HL-60 (cell line): ENCODE results near the gene RANBP3.
"Not testable (repeated sequence)": the region's sequence is repeated elsewhere in the genome, so short reads cannot be mapped to it uniquely, and the experiment has no call there.

ENCODE experiments used
- DNase-seq, 2 experiments: peaks; one replicate each; pipeline ENCODE4 v3.0.0-alpha.2; 2010 to 2020; ENCODE audit warnings: low read depth in 1 of 2, low spot score in 1 of 2
- H3K27ac ChIP-seq: fragments of 250-450 bp; sonication (Bioruptor Pico); replicated peaks from 2 replicates; pipeline ENCODE4 v1.5.1; 2020; ENCODE audit warnings: mild to moderate bottlenecking, moderate library complexity
- H3K27me3 ChIP-seq: fragments of 250-450 bp; sonication (Bioruptor Pico); 2 replicates; pipeline ENCODE4 v1.5.1; 2021; ENCODE audit warnings: mild to moderate bottlenecking, moderate library complexity; ENCODE audit not compliant: insufficient read depth, poor library complexity, severe bottlenecking
- H3K4me3 ChIP-seq: replicated peaks from 2 replicates; pipeline ENCODE4 v1.5.1; 2011; ENCODE audit warnings: mild to moderate bottlenecking, control low read depth, low read length; ENCODE audit not compliant: insufficient read depth
- CTCF ChIP-seq: IDR thresholded peaks from one replicate; pipeline ENCODE4 v1.5.1; 2011; ENCODE audit warnings: low read length, control low read depth, inconsistent platforms; ENCODE audit not compliant: insufficient read depth
- GABPA ChIP-seq: IDR thresholded peaks from 2 replicates; pipeline ENCODE4 v1.6.1; 2012; ENCODE audit warnings: low read depth
- POLR2AphosphoS5 ChIP-seq: IDR thresholded peaks from 2 replicates; pipeline ENCODE4 v1.6.1; 2012; ENCODE audit warnings: low read depth
- REST ChIP-seq: IDR thresholded peaks from 2 replicates; pipeline ENCODE4 v1.6.1; 2012; ENCODE audit warnings: low read depth; ENCODE audit not compliant: insufficient replicate concordance
- SPI1 ChIP-seq: IDR thresholded peaks from 2 replicates; pipeline ENCODE4 v1.6.1; 2012; ENCODE audit warnings: low read depth, mild to moderate bottlenecking, borderline replicate concordance

Gene RANBP3

GRCh38 chr19:6011206-6011605, 33.3 kb upstream of the RANBP3 start:
- H3K27me3 ChIP-seq = no peaks in the 10 kb centered on the region
- DNase-seq = no peak
- H3K27ac ChIP-seq = no peak overlapping the region

GRCh38 chr19:6010107-6010506, 32.2 kb upstream of the RANBP3 start:
- H3K27ac ChIP-seq = no peak overlapping the region
- no peak for TF ChIP-seq SPI1
- TF ChIP-seq CTCF = no peak
- no peak for TF ChIP-seq REST
- TF ChIP-seq POLR2AphosphoS5 = no peak
- no peak for TF ChIP-seq GABPA
- no peak overlapping the region for H3K4me3 ChIP-seq
- no peak for DNase-seq
- H3K27me3 ChIP-seq = no peaks in the 10 kb centered on the region

More at GRCh38 chr19:6011206-6011605, 33.3 kb upstream of the RANBP3 start:
- TF ChIP-seq GABPA = no peak
- no peak for TF ChIP-seq REST
- H3K4me3 ChIP-seq = no peak overlapping the region

GRCh38 chr19:6007866-6008265, 29.9 kb upstream of the RANBP3 start:
- Histone ChIP-seq H3K27ac (no peak overlapping the region), H3K4me3 (no peak overlapping the region), H3K27me3 (no peaks in the 10 kb centered on the region)
- TF ChIP-seq REST (no peak), CTCF (no peak), GABPA (no peak), SPI1 (no peak), POLR2AphosphoS5 (no peak)
- DNase-seq = no peak

GRCh38 chr19:6006896-6007295, 29.0 kb upstream of the RANBP3 start:
- no peak for TF ChIP-seq GABPA
- no peak for TF ChIP-seq CTCF
- TF ChIP-seq REST = no peak
- no peak for TF ChIP-seq SPI1
- TF ChIP-seq POLR2AphosphoS5 = no peak
- no peaks in the 10 kb centered on the region for H3K27me3 ChIP-seq
- no peak overlapping the region for H3K4me3 ChIP-seq
- DNase-seq = no peak
- H3K27ac ChIP-seq = no peak overlapping the region

- H3K27ac ChIP-seq, H3K4me3 ChIP-seq, DNase-seq, H3K27me3 ChIP-seq: not testable (repeated sequence)
Measured at GRCh38 chr19:6006070-6006446, 28.1 kb upstream of the RANBP3 start.
